ENCODE measurements around the gene LAD1.

LAD1 gene

GRCh38 chr1:201404055-201404454 lies 4.9 kb upstream of the LAD1 start:
- DNase-seq (ENCODE audit: low read depth) = no peak
- in situ Hi-C loops (cut with HindIII; ENCODE audit: low sequenced_read_pairs) = no loop called here
- no peak overlapping the region for H3K4me3 ChIP-seq (ENCODE audit: low read depth, low read length)
- TF ChIP-seq, protein P1, sequence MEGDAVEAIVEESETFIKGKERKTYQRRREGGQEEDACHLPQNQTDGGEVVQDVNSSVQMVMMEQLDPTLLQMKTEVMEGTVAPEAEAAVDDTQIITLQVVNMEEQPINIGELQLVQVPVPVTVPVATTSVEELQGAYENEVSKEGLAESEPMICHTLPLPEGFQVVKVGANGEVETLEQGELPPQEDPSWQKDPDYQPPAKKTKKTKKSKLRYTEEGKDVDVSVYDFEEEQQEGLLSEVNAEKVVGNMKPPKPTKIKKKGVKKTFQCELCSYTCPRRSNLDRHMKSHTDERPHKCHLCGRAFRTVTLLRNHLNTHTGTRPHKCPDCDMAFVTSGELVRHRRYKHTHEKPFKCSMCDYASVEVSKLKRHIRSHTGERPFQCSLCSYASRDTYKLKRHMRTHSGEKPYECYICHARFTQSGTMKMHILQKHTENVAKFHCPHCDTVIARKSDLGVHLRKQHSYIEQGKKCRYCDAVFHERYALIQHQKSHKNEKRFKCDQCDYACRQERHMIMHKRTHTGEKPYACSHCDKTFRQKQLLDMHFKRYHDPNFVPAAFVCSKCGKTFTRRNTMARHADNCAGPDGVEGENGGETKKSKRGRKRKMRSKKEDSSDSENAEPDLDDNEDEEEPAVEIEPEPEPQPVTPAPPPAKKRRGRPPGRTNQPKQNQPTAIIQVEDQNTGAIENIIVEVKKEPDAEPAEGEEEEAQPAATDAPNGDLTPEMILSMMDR (IDR thresholded peaks at IDR 0.05; ENCODE audit: low read depth, low read length, missing control alignments) = no peak

GRCh38 chr1:201403359-201403758 lies 4.2 kb upstream of the LAD1 start:
- TF ChIP-seq, protein P1 (IDR thresholded peaks at IDR 0.05; ENCODE audit: low read depth, low read length, missing control alignments) = no peak
- in situ Hi-C loops (cut with HindIII; ENCODE audit: low sequenced_read_pairs) = no loop called here
- H3K4me3 ChIP-seq (ENCODE audit: low read depth, low read length) = no peak overlapping the region
- no peak for DNase-seq (ENCODE audit: low read depth)

- no peak for DNase-seq (ENCODE audit: low read depth)
- in situ Hi-C loops (cut with HindIII; ENCODE audit: low sequenced_read_pairs) = no loop called here
- TF ChIP-seq, protein P1 (IDR thresholded peaks at IDR 0.05; ENCODE audit: low read depth, low read length, missing control alignments) = no peak
- H3K4me3 ChIP-seq (ENCODE audit: low read depth, low read length) = no peak overlapping the region
Measured at GRCh38 chr1:201401700-201402099, 2.6 kb upstream of the LAD1 start.

- in situ Hi-C loops (cut with HindIII; ENCODE audit: low sequenced_read_pairs) = no loop called here
- no peak for DNase-seq (ENCODE audit: low read depth)
- TF ChIP-seq, protein P1 (IDR thresholded peaks at IDR 0.05; ENCODE audit: low read depth, low read length, missing control alignments) = no peak
- no peak overlapping the region for H3K4me3 ChIP-seq (ENCODE audit: low read depth, low read length)
Measured at GRCh38 chr1:201400852-201401230, 1.7 kb upstream of the LAD1 start.

GRCh38 chr1:201400212-201400851 lies 1.2 kb upstream of the LAD1 start:
- in situ Hi-C loops (cut with HindIII; ENCODE audit: low sequenced_read_pairs) = no loop called here
- no peak overlapping the region for H3K4me3 ChIP-seq (ENCODE audit: low read depth, low read length)
- DNase-seq (ENCODE audit: low read depth) = no peak
- TF ChIP-seq, protein P1 (IDR thresholded peaks at IDR 0.05; ENCODE audit: low read depth, low read length, missing control alignments) = no peak

- no peak for DNase-seq (ENCODE audit: low read depth)
- TF ChIP-seq, protein P1 (IDR thresholded peaks at IDR 0.05; ENCODE audit: low read depth, low read length, missing control alignments) = no peak
- H3K4me3 ChIP-seq (ENCODE audit: low read depth, low read length) = no peak overlapping the region
- in situ Hi-C loops (cut with HindIII; ENCODE audit: low sequenced_read_pairs) = loop anchor here (5.0 kb wide), 1 partner anchor 48 kb away; no protein-coding TSS in a partner anchor
Measured at GRCh38 chr1:201399352-201400126, 415 bp upstream of the LAD1 start.
